HepG2 (cell line): ENCODE measurements around the gene TXN. TPM values are rescaled to one million over a fixed set of nuclear protein-coding genes. Genes with fewer than 3 reads are reported as not detected.

ENCODE experiments used
- ARNTL ChIP-seq: sonication (generic); formaldehyde crosslinking; IDR thresholded peaks from 2 replicates; pipeline ENCODE4 v1.4.0; 2020; ENCODE audit warnings: mild to moderate bottlenecking, missing genetic modification reagents
- CCDC6 ChIP-seq: sonication (generic); formaldehyde crosslinking; IDR thresholded peaks from 2 replicates; pipeline ENCODE4 v1.8.1; 2022; ENCODE audit warnings: mild to moderate bottlenecking, missing genetic modification reagents, moderate library complexity
- EP300 ChIP-seq, 3 experiments: sonication (generic) in 1 of 3; formaldehyde crosslinking in 1 of 3; IDR thresholded peaks; 2 replicates each; pipeline versions ENCODE4 v1.5.1 to v1.6.1; 2011 to 2020; ENCODE audit warnings: low read depth in 2 of 3, low read length in 2 of 3, borderline replicate concordance in 1 of 3, improper control_type of control experiment in 1 of 3, mild to moderate bottlenecking in 1 of 3, missing genetic modification reagents in 1 of 3, moderate library complexity in 1 of 3
- FOXO1 ChIP-seq: sonication (generic); formaldehyde crosslinking; IDR thresholded peaks from 2 replicates; pipeline ENCODE4 v1.4.0; 2020; ENCODE audit warnings: missing genetic modification reagents
- HDAC2 ChIP-seq: sonication (generic); formaldehyde crosslinking; IDR thresholded peaks from 2 replicates; pipeline ENCODE4 v1.4.0; 2020; ENCODE audit warnings: missing genetic modification reagents
- HNF4A ChIP-seq: sonication (generic); formaldehyde crosslinking; IDR thresholded peaks from 2 replicates; pipeline ENCODE4 v1.4.0; 2020; ENCODE audit warnings: missing genetic modification reagents
- RCOR2 ChIP-seq: IDR thresholded peaks from 2 replicates; pipeline ENCODE4 v1.6.1; 2016; ENCODE audit warnings: missing biosample characterization, missing genetic modification reagents
- REL ChIP-seq: sonication (generic); formaldehyde crosslinking; conservative IDR thresholded peaks from 2 replicates; pipeline ENCODE4 v1.8.0; 2022; ENCODE audit warnings: mild to moderate bottlenecking, missing genetic modification reagents, moderate library complexity
- RFX5 ChIP-seq: IDR thresholded peaks from 2 replicates; pipeline ENCODE4 v1.6.1; 2011; ENCODE audit warnings: low read depth, low read length, improper control_type of control experiment
- RORA ChIP-seq: sonication (generic); formaldehyde crosslinking; IDR thresholded peaks from 2 replicates; pipeline ENCODE4 v1.5.0; 2020; ENCODE audit warnings: mild to moderate bottlenecking, missing genetic modification reagents, moderate library complexity
- RXRB ChIP-seq: IDR thresholded peaks from 2 replicates; pipeline ENCODE4 v1.6.1; 2016; ENCODE audit warnings: borderline replicate concordance, missing genetic modification reagents, missing compliant biosample characterization
- SOX13 ChIP-seq, 3 experiments: fragments of 450-650 bp in 1 of 3; sonication (generic) in 1 of 3; formaldehyde crosslinking in 1 of 3; IDR thresholded peaks in 2 of 3; conservative IDR thresholded peaks in 1 of 3; 2 replicates each; pipeline versions ENCODE4 v1.5.0 to v1.6.1; 2016 to 2020; ENCODE audit warnings: antibody characterized with exemption in 1 of 3, mild to moderate bottlenecking in 1 of 3, missing compliant biosample characterization in 1 of 3, missing genetic modification reagents in 1 of 3, moderate library complexity in 1 of 3
- ZFP82 ChIP-seq: sonication (generic); formaldehyde crosslinking; IDR thresholded peaks from 2 replicates; pipeline ENCODE4 v1.5.1; 2020; ENCODE audit warnings: mild to moderate bottlenecking, missing genetic modification reagents, borderline replicate concordance
- ZFX ChIP-seq: sonication (generic); formaldehyde crosslinking; IDR thresholded peaks from 2 replicates; pipeline ENCODE4 v1.4.0; 2020; ENCODE audit warnings: mild to moderate bottlenecking, low read depth, missing genetic modification reagents, moderate library complexity
- ZNF33A ChIP-seq: sonication (generic); formaldehyde crosslinking; IDR thresholded peaks from 2 replicates; pipeline ENCODE4 v1.5.1; 2020; ENCODE audit warnings: missing genetic modification reagents, mild to moderate bottlenecking, moderate library complexity, borderline replicate concordance
- ZNF709 ChIP-seq: sonication (generic); formaldehyde crosslinking; IDR thresholded peaks from 2 replicates; pipeline ENCODE4 v1.5.0; 2020; ENCODE audit warnings: mild to moderate bottlenecking, missing genetic modification reagents
- ZNF761 ChIP-seq: sonication (generic); formaldehyde crosslinking; conservative IDR thresholded peaks from 2 replicates; pipeline ENCODE4 v1.4.0; 2020; ENCODE audit warnings: mild to moderate bottlenecking, missing genetic modification reagents
- polyA plus RNA-seq, 8 experiments: library from polyadenylated mRNA; depleted of rRNA in 3 of 8; stranded (reverse) in 7 of 8; unstranded in 1 of 8; fragments of >200 nt; fragmentation: Illumina TruSeq in 4 of 8; extraction: Trizol in 4 of 8; gene quantifications; 2 replicates each; pipeline versions ENCODE4 v1.2.1 to v1.2.3, GENCODE V29; 2011 to 2016; ENCODE audit warnings: low read depth in 4 of 8, missing spikeins in 1 of 8, mixed read lengths in 1 of 8; ENCODE audit not compliant: insufficient read depth in 1 of 8
- total RNA-seq, 5 experiments: library from RNA; depleted of rRNA; stranded (reverse); fragments of >200 nt; fragmentation: Illumina TruSeq; extraction: Trizol; gene quantifications; 2 replicates each; pipeline ENCODE4 v1.2.3, GENCODE V29; 2016; ENCODE audit warnings: low read depth in 1 of 5
- TF ChIP-seq, protein P1 (sequence below), 2 experiments: sonication (generic) in 1 of 2; formaldehyde crosslinking in 1 of 2; IDR thresholded peaks; 2 replicates each; pipeline versions ENCODE4 v1.4.0 to v1.6.1; 2016 to 2020; ENCODE audit warnings: borderline replicate concordance in 1 of 2, low read depth in 1 of 2, mild to moderate bottlenecking in 1 of 2, missing genetic modification reagents in 1 of 2
- TF ChIP-seq, protein P2 (sequence below): sonication (generic); formaldehyde crosslinking; IDR thresholded peaks from 2 replicates; pipeline ENCODE4 v1.4.0; 2020; ENCODE audit warnings: missing genetic modification reagents
- TF ChIP-seq, protein P3 (sequence below): conservative IDR thresholded peaks from 2 replicates; pipeline ENCODE4 v1.6.1; 2018; ENCODE audit warnings: missing genetic modification reagents
- TF ChIP-seq, protein P4 (sequence below): sonication (generic); formaldehyde crosslinking; IDR thresholded peaks from 2 replicates; pipeline ENCODE4 v1.8.1; 2023; ENCODE audit warnings: missing genetic modification reagents, inconsistent platforms, borderline replicate concordance

The TXN gene
- total and polyA plus RNA-seq, 2 of the 13 experiments (the other 11 are each of a cell fraction or from before 2014, with no cell fraction given) = 364 to 470 TPM

DNA sequence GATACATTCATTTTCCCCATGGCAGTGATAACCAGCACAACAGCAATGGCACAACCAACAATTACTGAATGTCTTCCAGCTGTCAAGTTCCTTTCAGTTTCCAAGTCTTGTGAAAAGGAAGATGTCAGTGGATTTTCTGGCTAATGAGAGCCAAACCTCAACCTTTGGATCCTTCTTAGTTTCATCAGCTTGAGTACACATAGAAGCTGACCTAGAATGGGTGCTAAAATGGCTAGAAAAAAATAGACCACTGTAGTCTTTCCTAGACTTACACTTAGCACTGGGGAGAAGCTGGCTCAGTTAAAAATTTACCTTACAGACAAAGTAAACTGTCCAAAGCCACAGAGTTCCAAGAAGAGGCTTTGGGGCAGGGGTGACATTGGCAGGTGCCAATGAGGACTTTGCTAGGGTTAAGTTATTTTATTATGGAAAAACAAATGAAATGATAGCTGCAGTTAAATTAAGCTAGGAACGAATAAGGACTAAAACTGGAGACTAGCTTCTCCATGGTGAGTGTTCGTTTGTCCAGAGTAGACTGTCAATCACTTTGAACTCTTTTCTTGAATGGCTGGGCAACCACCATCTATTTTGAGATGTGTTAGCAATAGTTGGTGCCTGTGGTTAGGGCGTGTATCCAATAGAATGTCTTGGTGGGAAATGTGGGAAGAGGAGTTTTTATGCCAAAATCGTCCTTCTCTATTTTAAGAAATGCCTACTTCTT lies 25.9 kb upstream of the TXN start (continued):
- TF ChIP-seq, protein P1, sequence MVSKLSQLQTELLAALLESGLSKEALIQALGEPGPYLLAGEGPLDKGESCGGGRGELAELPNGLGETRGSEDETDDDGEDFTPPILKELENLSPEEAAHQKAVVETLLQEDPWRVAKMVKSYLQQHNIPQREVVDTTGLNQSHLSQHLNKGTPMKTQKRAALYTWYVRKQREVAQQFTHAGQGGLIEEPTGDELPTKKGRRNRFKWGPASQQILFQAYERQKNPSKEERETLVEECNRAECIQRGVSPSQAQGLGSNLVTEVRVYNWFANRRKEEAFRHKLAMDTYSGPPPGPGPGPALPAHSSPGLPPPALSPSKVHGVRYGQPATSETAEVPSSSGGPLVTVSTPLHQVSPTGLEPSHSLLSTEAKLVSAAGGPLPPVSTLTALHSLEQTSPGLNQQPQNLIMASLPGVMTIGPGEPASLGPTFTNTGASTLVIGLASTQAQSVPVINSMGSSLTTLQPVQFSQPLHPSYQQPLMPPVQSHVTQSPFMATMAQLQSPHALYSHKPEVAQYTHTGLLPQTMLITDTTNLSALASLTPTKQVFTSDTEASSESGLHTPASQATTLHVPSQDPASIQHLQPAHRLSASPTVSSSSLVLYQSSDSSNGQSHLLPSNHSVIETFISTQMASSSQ (IDR thresholded peaks at IDR 0.05; ENCODE audit: low read depth) = 0 out of 2 replicates have a peak, but pooled peaks have one; percentile 44
- TF ChIP-seq, protein P1 (CRISPR knock-in tag; IDR thresholded peaks at IDR 0.05; ENCODE audit: borderline replicate concordance) = peak; percentile 42; the same call in 1 of the 2 replicates
- TF ChIP-seq ZFP82 (CRISPR knock-in tag) = no peak
- TF ChIP-seq CCDC6 = no peak
- TF ChIP-seq ZNF761 (CRISPR knock-in tag) = no peak
- peak; percentile 68 for TF ChIP-seq HNF4A (CRISPR knock-in tag)
- TF ChIP-seq, protein P2, sequence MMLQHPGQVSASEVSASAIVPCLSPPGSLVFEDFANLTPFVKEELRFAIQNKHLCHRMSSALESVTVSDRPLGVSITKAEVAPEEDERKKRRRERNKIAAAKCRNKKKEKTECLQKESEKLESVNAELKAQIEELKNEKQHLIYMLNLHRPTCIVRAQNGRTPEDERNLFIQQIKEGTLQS (CRISPR knock-in tag) = 0 out of 2 replicates have a peak, but pooled peaks have one; percentile 47
- no peak for TF ChIP-seq FOXO1 (CRISPR knock-in tag)
- TF ChIP-seq, protein P3, sequence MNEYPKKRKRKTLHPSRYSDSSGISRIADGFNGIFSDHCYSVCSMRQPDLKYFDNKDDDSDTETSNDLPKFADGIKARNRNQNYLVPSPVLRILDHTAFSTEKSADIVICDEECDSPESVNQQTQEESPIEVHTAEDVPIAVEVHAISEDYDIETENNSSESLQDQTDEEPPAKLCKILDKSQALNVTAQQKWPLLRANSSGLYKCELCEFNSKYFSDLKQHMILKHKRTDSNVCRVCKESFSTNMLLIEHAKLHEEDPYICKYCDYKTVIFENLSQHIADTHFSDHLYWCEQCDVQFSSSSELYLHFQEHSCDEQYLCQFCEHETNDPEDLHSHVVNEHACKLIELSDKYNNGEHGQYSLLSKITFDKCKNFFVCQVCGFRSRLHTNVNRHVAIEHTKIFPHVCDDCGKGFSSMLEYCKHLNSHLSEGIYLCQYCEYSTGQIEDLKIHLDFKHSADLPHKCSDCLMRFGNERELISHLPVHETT (CRISPR knock-in tag) = no peak
- TF ChIP-seq EP300 (IDR thresholded peaks at IDR 0.05; ENCODE audit: low read depth in 2 of 2, low read length in 2 of 2) = peak in 1 of 2 experiments; percentile 20; a peak in 1 of 4 replicates
- no peak for TF ChIP-seq EP300 (CRISPR knock-in tag; IDR thresholded peaks at IDR 0.05; ENCODE audit: borderline replicate concordance)
- no peak for TF ChIP-seq SOX13 (IDR thresholded peaks at IDR 0.05)
- peak in 1 of 2 experiments; percentile 28; a peak in 1 of 4 replicates for TF ChIP-seq SOX13 (CRISPR knock-in tag; conservative IDR thresholded peaks at IDR 0.05 in 1 of 2, IDR thresholded peaks at IDR 0.05 in 1 of 2)
- TF ChIP-seq ZFX (CRISPR knock-in tag) = no peak
- 0 out of 2 replicates have a peak, but pooled peaks have one; percentile 30 for TF ChIP-seq HDAC2 (CRISPR knock-in tag)
- no peak for TF ChIP-seq RFX5
- no peak for TF ChIP-seq RORA (CRISPR knock-in tag)
- TF ChIP-seq ZNF33A (CRISPR knock-in tag) = no peak
- TF ChIP-seq ARNTL (CRISPR knock-in tag) = no peak
- TF ChIP-seq REL (CRISPR knock-in tag) = no peak
- no peak for TF ChIP-seq ZNF709 (CRISPR knock-in tag)
- TF ChIP-seq RCOR2 (CRISPR knock-in tag) = no peak
- no peak for TF ChIP-seq RXRB (CRISPR knock-in tag)
- TF ChIP-seq, protein P4, sequence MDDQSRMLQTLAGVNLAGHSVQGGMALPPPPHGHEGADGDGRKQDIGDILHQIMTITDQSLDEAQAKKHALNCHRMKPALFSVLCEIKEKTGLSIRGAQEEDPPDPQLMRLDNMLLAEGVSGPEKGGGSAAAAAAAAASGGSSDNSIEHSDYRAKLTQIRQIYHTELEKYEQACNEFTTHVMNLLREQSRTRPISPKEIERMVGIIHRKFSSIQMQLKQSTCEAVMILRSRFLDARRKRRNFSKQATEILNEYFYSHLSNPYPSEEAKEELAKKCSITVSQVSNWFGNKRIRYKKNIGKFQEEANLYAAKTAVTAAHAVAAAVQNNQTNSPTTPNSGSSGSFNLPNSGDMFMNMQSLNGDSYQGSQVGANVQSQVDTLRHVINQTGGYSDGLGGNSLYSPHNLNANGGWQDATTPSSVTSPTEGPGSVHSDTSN = no peak
